Fibroblast of skin of back (primary cell): Measurements from ENCODE around the gene MCC.

Experiments
- DNase-seq: peaks from one replicate; pipeline ENCODE4 v3.0.0-alpha.2; 2013

The MCC gene

GRCh38 chr5:113311301-113311700 is 177.0 kb downstream of the MCC start:
- no peak for DNase-seq

GRCh38 chr5:113302120-113302519 is 186.1 kb downstream of the MCC start:
- DNase-seq: no peak

- DNase-seq: no peak
These were observed 188.7 kb downstream of the MCC start for GRCh38 chr5:113299591-113299990.

- DNase-seq: peak; percentile 60
These were observed 191.6 kb downstream of the MCC start for GRCh38 chr5:113296676-113297075.

GRCh38 chr5:113295111-113295539 is 193.1 kb downstream of the MCC start:
- no peak for DNase-seq

- peak; percentile 88 for DNase-seq
These were observed 193.7 kb downstream of the MCC start for GRCh38 chr5:113294311-113295110.

- no peak for DNase-seq
These were observed 194.3 kb downstream of the MCC start for GRCh38 chr5:113293975-113294310.

- no peak for DNase-seq
These were observed 194.9 kb downstream of the MCC start for GRCh38 chr5:113293068-113293974.

GRCh38 chr5:113292462-113292861 is 195.8 kb downstream of the MCC start:
- DNase-seq: no peak

GRCh38 chr5:113283558-113283957 is 204.7 kb downstream of the MCC start:
- no peak for DNase-seq

GRCh38 chr5:113282472-113282871 is 205.8 kb downstream of the MCC start:
- no peak for DNase-seq

GRCh38 chr5:113281194-113281593 is 207.1 kb downstream of the MCC start:
- no peak for DNase-seq

- no peak for DNase-seq
These were observed 207.7 kb downstream of the MCC start for GRCh38 chr5:113280541-113280940.

GRCh38 chr5:113278976-113279375 is 209.3 kb downstream of the MCC start:
- no peak for DNase-seq

- DNase-seq: no peak
These were observed 211.8 kb downstream of the MCC start for GRCh38 chr5:113276493-113276892.

GRCh38 chr5:113276001-113276400 is 212.3 kb downstream of the MCC start:
- DNase-seq: peak; percentile 40

- DNase-seq: no peak
These were observed 213.3 kb downstream of the MCC start for GRCh38 chr5:113274836-113275414.

- no peak for DNase-seq
These were observed 214.3 kb downstream of the MCC start for GRCh38 chr5:113273948-113274347.

GRCh38 chr5:113271745-113272454 is 216.4 kb downstream of the MCC start:
- DNase-seq: no peak

GRCh38 chr5:113271015-113271414 is 217.2 kb downstream of the MCC start:
- peak; percentile 52 for DNase-seq

- DNase-seq: no peak
These were observed 218.2 kb downstream of the MCC start for GRCh38 chr5:113270086-113270485.
